CD14-positive monocyte (primary cell): ENCODE results near the gene ZNF511. TPM values are rescaled to one million over a fixed set of nuclear protein-coding genes. Genes with fewer than 3 reads are reported as not detected.

ENCODE experiments used
- DNase-seq, 3 donors: peaks; one replicate each; pipeline ENCODE4 v3.0.0-alpha.2; 2011 to 2022
- H2AFZ ChIP-seq: 2 replicates; pipeline ENCODE4 v1.6.0; 2012; ENCODE audit warnings: mild to moderate bottlenecking, low read depth, low read length, inconsistent platforms; ENCODE audit not compliant: insufficient read depth, poor library complexity, severe bottlenecking
- H3K27ac ChIP-seq, 2 donors: 1 replicate in 1 of 2; 2 replicates in 1 of 2; pipeline ENCODE4 v1.5.1; 2012 to 2013; ENCODE audit warnings: low read length in 2 of 2, control low read depth in 1 of 2, inconsistent platforms in 1 of 2, low read depth in 1 of 2, mild to moderate bottlenecking in 1 of 2
- H3K27me3 ChIP-seq, 2 donors: one replicate each; pipeline versions ENCODE4 v1.6.0 to v1.6.1; 2011 to 2013; ENCODE audit warnings: low read length in 2 of 2; ENCODE audit not compliant: control insufficient read depth in 2 of 2, insufficient read depth in 2 of 2
- H3K36me3 ChIP-seq, 2 donors: replicated peaks in 1 of 2; 1 replicate in 1 of 2; 2 replicates in 1 of 2; pipeline versions ENCODE4 v1.5.1 to v1.6.1; 2012 to 2013; ENCODE audit warnings: low read length in 2 of 2, control low read depth in 1 of 2, inconsistent platforms in 1 of 2, mild to moderate bottlenecking in 1 of 2; ENCODE audit not compliant: insufficient read depth in 2 of 2, control insufficient read depth in 1 of 2
- H3K4me1 ChIP-seq, 2 donors: 1 replicate in 1 of 2; 2 replicates in 1 of 2; pipeline versions ENCODE4 v1.5.1 to v1.6.1; 2012 to 2013; ENCODE audit warnings: low read length in 2 of 2, control low read depth in 1 of 2, inconsistent platforms in 1 of 2, mild to moderate bottlenecking in 1 of 2, moderate library complexity in 1 of 2; ENCODE audit not compliant: insufficient read depth in 2 of 2, control insufficient read depth in 1 of 2
- H3K4me2 ChIP-seq: replicated peaks from 2 replicates; pipeline ENCODE3; 2012; ENCODE audit warnings: low read length, moderate library complexity, mild to moderate bottlenecking; ENCODE audit not compliant: poor library complexity, severe bottlenecking; ENCODE audit errors: extremely low read depth
- H3K4me3 ChIP-seq, 3 experiments: fragments of 200-600 bp in 1 of 3; sonication (generic) in 1 of 3; replicated peaks in 1 of 3; 1 replicate in 2 of 3; 2 replicates in 1 of 3; pipeline ENCODE4 v1.5.1; 2011 to 2013; ENCODE audit warnings: low read length in 3 of 3, mild to moderate bottlenecking in 3 of 3, control low read depth in 2 of 3, low read depth in 2 of 3, inconsistent platforms in 1 of 3, moderate library complexity in 1 of 3
- H3K79me2 ChIP-seq: 2 replicates; pipeline ENCODE4 v1.6.0; 2012; ENCODE audit warnings: mild to moderate bottlenecking, control low read depth, inconsistent platforms, low read length, moderate library complexity; ENCODE audit not compliant: insufficient read depth
- H3K9ac ChIP-seq: 2 replicates; pipeline ENCODE4 v1.6.0; 2017; ENCODE audit warnings: low read length, mild to moderate bottlenecking; ENCODE audit not compliant: insufficient read depth, poor library complexity, severe bottlenecking
- H3K9me3 ChIP-seq, 2 donors: replicated peaks in 1 of 2; 1 replicate in 1 of 2; 2 replicates in 1 of 2; pipeline versions ENCODE4 v1.5.1 to v1.6.1; 2012 to 2013; ENCODE audit warnings: low read length in 2 of 2, control low read depth in 1 of 2; ENCODE audit not compliant: control insufficient read depth in 1 of 2, insufficient read depth in 1 of 2
- H4K20me1 ChIP-seq: 2 replicates; pipeline ENCODE4 v1.6.0; 2012; ENCODE audit warnings: mild to moderate bottlenecking, low read length, control low read depth, moderate library complexity; ENCODE audit not compliant: insufficient read depth
- H3K27ac Mint-ChIP-seq, 7 donors: one replicate each; pipeline ENCODE4 v1.8.0; 2020; ENCODE audit warnings: mild to moderate bottlenecking in 7 of 7, mixed read lengths in 7 of 7, moderate library complexity in 6 of 7, inconsistent platforms in 2 of 7
- H3K27me3 Mint-ChIP-seq, 3 donors: one replicate each; pipeline ENCODE4 v1.8.0; 2021 to 2022; ENCODE audit warnings: low read depth in 3 of 3, mild to moderate bottlenecking in 3 of 3, mixed read lengths in 3 of 3, moderate library complexity in 3 of 3, inconsistent platforms in 1 of 3
- H3K36me3 Mint-ChIP-seq, 2 donors: one replicate each; pipeline ENCODE4 v1.8.0; 2020; ENCODE audit warnings: mixed read lengths in 2 of 2, inconsistent platforms in 1 of 2, mild to moderate bottlenecking in 1 of 2
- H3K4me1 Mint-ChIP-seq: one replicate; pipeline ENCODE4 v1.8.0; 2020; ENCODE audit warnings: mild to moderate bottlenecking, mixed read lengths
- H3K4me3 Mint-ChIP-seq, 2 donors: one replicate each; pipeline ENCODE4 v1.8.0; 2020; ENCODE audit warnings: mild to moderate bottlenecking in 2 of 2, mixed read lengths in 2 of 2, moderate library complexity in 1 of 2
- H3K9me3 Mint-ChIP-seq, 7 donors: one replicate each; pipeline ENCODE4 v1.8.0; 2020 to 2022; ENCODE audit warnings: mixed read lengths in 7 of 7, mild to moderate bottlenecking in 6 of 7, moderate library complexity in 6 of 7, inconsistent platforms in 2 of 7
- CTCF ChIP-seq: fragments of 200-600 bp; IDR thresholded peaks from one replicate; pipeline ENCODE4 v1.8.0; 2022; ENCODE audit warnings: antibody characterized with exemption, mild to moderate bottlenecking
- WGBS: methylation state at CpG from one replicate; pipeline ENCODE4 v1.1.5; 2013; ENCODE audit warnings: missing lambda C conversion rate; ENCODE audit not compliant: insufficient coverage; 5-methylcytosine and 5-hydroxymethylcytosine counted together
- intact Hi-C, 2 donors: fragments of 100-400 bp; cut with micrococcal nuclease; formaldehyde crosslinking; loops; one replicate each; pipeline versions ENCODE4 v1.15.0 to v1.15.1; 2023
- polyA plus RNA-seq, 3 donors: library from polyadenylated mRNA; depleted of rRNA in 1 of 3; unstranded in 2 of 3; stranded (reverse) in 1 of 3; fragments of 300-500 nt in 2 of 3; fragments of >200 nt in 1 of 3; fragmentation: Illumina TruSeq in 2 of 3; gene quantifications; 1 replicate in 2 of 3; 2 replicates in 1 of 3; pipeline ENCODE4 v1.2.3, GENCODE V29; 2012 to 2021

The ZNF511 gene
- polyA plus RNA-seq, 3 donors = 30.3 to 118 (median 84.7) TPM

- Mint-ChIP-seq H3K27me3 (no peaks in the 10 kb centered on the region), H3K27ac (no peak overlapping the region), H3K4me3 (no peak overlapping the region), H3K4me1 (peaks cover 6% of the 10 kb centered on the region), H3K9me3 (peaks cover 0 to 3% (median 0%) of the 10 kb centered on the region in 7 donors), H3K36me3 (peaks cover 89 to 95% of the 10 kb centered on the region in 2 donors)
- H3K4me1 ChIP-seq = peaks cover 6 to 13% of the 10 kb centered on the region in 2 donors
- peaks cover 20% of the 10 kb centered on the region for H3K79me2 ChIP-seq
- H2AFZ ChIP-seq = no peak overlapping the region
- no peak overlapping the region for H3K9ac ChIP-seq
- 99% methylated on average over 10 of the region's 10 CpGs for WGBS
- H3K9me3 ChIP-seq = no peaks in the 10 kb centered on the region
- no peak for TF ChIP-seq CTCF
- no peak for DNase-seq
- no peak overlapping the region for H3K27ac ChIP-seq
- H3K36me3 ChIP-seq = peaks cover 72 to 96% of the 10 kb centered on the region in 2 donors
- no peak overlapping the region for H3K4me2 ChIP-seq
- no peak overlapping the region for H3K4me3 ChIP-seq
- H4K20me1 ChIP-seq = peaks cover 33% of the 10 kb centered on the region
- no peaks in the 10 kb centered on the region for H3K27me3 ChIP-seq
- intact Hi-C loops = no loop called here
Measured at GRCh38 chr10:133299224-133299623, 9.5 kb upstream of the ZNF511 start.

- Histone ChIP-seq H3K27me3 (no peaks in the 10 kb centered on the region), H3K36me3 (peaks cover 72 to 93% of the 10 kb centered on the region in 2 donors), H3K9me3 (no peaks in the 10 kb centered on the region), H3K4me1 (peaks cover 1 to 9% of the 10 kb centered on the region in 2 donors), H3K27ac (no peak overlapping the region), H3K9ac (no peak overlapping the region), H3K4me3 (no peak overlapping the region), H2AFZ (no peak overlapping the region), H3K4me2 (no peak overlapping the region), H4K20me1 (peaks cover 35% of the 10 kb centered on the region), H3K79me2 (peaks cover 23% of the 10 kb centered on the region)
- no peaks in the 10 kb centered on the region for H3K27me3 Mint-ChIP-seq
- H3K36me3 Mint-ChIP-seq = peaks cover 87 to 95% of the 10 kb centered on the region in 2 donors
- H3K9me3 Mint-ChIP-seq = peaks cover 0 to 4% (median 0%) of the 10 kb centered on the region in 7 donors
- intact Hi-C loops = no loop called here
- H3K27ac Mint-ChIP-seq = no peak overlapping the region
- DNase-seq = no peak
- 100% methylated on average over 9 of the region's 14 CpGs for WGBS
- H3K4me3 Mint-ChIP-seq = no peak overlapping the region
- TF ChIP-seq CTCF = no peak
- H3K4me1 Mint-ChIP-seq = peaks cover 2% of the 10 kb centered on the region
Measured at GRCh38 chr10:133299738-133300137, 9.0 kb upstream of the ZNF511 start.
